ENCODE measurements around the gene BYSL. TPM values are rescaled to one million over a fixed set of nuclear protein-coding genes. Genes with fewer than 3 reads are reported as not detected.
A peak's percentile ranks its signal among the peaks of the same experiment; 100 is the strongest.

The BYSL gene
- total and polyA plus RNA-seq, 12 donors = 5.1 to 42.9 (median 16.3) TPM

DNA sequence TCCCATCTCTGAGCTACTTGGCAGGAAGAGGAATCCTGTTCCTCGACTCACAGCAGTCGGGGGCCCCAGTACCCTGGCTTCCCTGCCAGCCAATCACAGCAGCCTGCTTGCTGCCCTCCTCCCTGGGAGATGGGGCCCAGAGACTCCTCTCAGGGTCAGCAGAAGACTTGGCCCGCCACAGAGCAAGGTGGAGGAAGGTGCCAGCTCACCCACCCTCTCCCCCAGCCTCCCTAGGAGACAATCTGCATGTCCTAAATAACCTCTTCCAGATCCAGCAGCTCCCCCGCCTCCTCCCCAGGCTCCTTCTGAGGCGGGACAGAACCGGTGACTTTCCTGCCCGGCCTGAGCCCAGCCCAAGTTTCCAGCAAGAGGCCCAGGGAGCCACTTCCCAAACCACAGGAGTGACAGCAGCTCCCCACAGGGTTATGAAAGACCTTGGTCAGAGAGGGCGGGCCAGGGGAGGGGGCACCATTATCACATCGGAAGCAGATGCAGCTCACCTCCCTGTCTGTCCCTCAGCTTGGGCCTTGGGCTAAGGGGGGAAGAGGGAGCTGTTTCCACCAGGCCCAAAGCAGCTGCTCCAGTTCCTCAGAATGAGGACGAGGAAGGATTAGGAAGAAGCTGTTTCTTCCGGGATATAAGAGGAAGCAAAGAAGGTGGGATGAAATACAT is 18.0 kb downstream of the BYSL start:
- peak overlapping the region; percentile 37 to 97 (median 84) for H3K27ac ChIP-seq
- TF ChIP-seq, protein P1, sequence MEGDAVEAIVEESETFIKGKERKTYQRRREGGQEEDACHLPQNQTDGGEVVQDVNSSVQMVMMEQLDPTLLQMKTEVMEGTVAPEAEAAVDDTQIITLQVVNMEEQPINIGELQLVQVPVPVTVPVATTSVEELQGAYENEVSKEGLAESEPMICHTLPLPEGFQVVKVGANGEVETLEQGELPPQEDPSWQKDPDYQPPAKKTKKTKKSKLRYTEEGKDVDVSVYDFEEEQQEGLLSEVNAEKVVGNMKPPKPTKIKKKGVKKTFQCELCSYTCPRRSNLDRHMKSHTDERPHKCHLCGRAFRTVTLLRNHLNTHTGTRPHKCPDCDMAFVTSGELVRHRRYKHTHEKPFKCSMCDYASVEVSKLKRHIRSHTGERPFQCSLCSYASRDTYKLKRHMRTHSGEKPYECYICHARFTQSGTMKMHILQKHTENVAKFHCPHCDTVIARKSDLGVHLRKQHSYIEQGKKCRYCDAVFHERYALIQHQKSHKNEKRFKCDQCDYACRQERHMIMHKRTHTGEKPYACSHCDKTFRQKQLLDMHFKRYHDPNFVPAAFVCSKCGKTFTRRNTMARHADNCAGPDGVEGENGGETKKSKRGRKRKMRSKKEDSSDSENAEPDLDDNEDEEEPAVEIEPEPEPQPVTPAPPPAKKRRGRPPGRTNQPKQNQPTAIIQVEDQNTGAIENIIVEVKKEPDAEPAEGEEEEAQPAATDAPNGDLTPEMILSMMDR (IDR thresholded peaks at IDR 0.05) = no peak
- TF ChIP-seq POLR2A (IDR thresholded peaks at IDR 0.05) = peak in 1 of 2 donors; percentile 18
- peaks cover 0 to 22% of the 10 kb centered on the region in 2 donors for H3K36me3 ChIP-seq (replicated peaks in 1 of 2)
- peaks cover 28 to 68% of the 10 kb centered on the region in 2 donors for H3K4me1 ChIP-seq (replicated peaks in 1 of 2)
- H3K9me3 ChIP-seq (replicated peaks in 1 of 3) = no peaks in the 10 kb centered on the region
- 9 to 19% (median 14%) methylated on average over 4 to 11 of the region's 11 CpGs for WGBS, 4 donors
- H3K4me3 ChIP-seq = no peak overlapping the region
- no peaks in the 10 kb centered on the region for H3K27me3 ChIP-seq
- DNase-seq = peak; percentile 34 to 74 (median 61)
- intact Hi-C loops (cut with DNase I) = loop anchor here (5.0 to 10.0 kb wide), 3 partner anchors 95 to 155 kb away; partner anchors contain the start of genes PRICKLE4 (in 2 of the 2) and TOMM6 (in 2 of the 2)

- peaks cover 28 to 69% of the 10 kb centered on the region in 2 donors for H3K4me1 ChIP-seq (replicated peaks in 1 of 2)
- 4 to 10% (median 5%) methylated on average over 11 to 27 of the region's 27 CpGs for WGBS, 4 donors
- H3K9me3 ChIP-seq (replicated peaks in 1 of 3) = no peaks in the 10 kb centered on the region
- H3K4me3 ChIP-seq = peak overlapping the region in 2 of 4 donors; percentile 81 to 88
- no peaks in the 10 kb centered on the region for H3K27me3 ChIP-seq
- H3K27ac ChIP-seq = peak overlapping the region; percentile 37 to 97 (median 84)
- TF ChIP-seq POLR2A (IDR thresholded peaks at IDR 0.05) = no peak
- TF ChIP-seq, protein P1 (IDR thresholded peaks at IDR 0.05) = no peak
- intact Hi-C loops (cut with DNase I) = loop anchor here (5.0 to 10.0 kb wide), 3 partner anchors 95 to 155 kb away; partner anchors contain the start of genes PRICKLE4 (in 2 of the 2) and TOMM6 (in 2 of the 2)
- H3K36me3 ChIP-seq (replicated peaks in 1 of 2) = peaks cover 0 to 15% of the 10 kb centered on the region in 2 donors
- peak in 4 of 7 donors; percentile 29 to 33 (median 32) for DNase-seq
Measured at GRCh38 chr6:41939848-41940758, 18.8 kb downstream of the BYSL start.

GRCh38 chr6:41940759-41941279 is 19.5 kb downstream of the BYSL start:
- 0 to 1% (median 0%) methylated on average over 26 to 38 of the region's 38 CpGs for WGBS, 4 donors
- peak in 1 of 2 donors; percentile 6 for TF ChIP-seq POLR2A (IDR thresholded peaks at IDR 0.05)
- TF ChIP-seq, protein P1 (IDR thresholded peaks at IDR 0.05) = no peak
- Histone ChIP-seq H3K27me3 (no peaks in the 10 kb centered on the region), H3K9me3 (replicated peaks in 1 of 3) (no peaks in the 10 kb centered on the region), H3K4me1 (replicated peaks in 1 of 2) (peaks cover 27 to 66% of the 10 kb centered on the region in 2 donors), H3K4me3 (peak overlapping the region; percentile 56 to 88 (median 70)), H3K36me3 (replicated peaks in 1 of 2) (peaks cover 0 to 8% of the 10 kb centered on the region in 2 donors), H3K27ac (peak overlapping the region; percentile 69 to 97 (median 84))
- intact Hi-C loops (cut with DNase I) = no loop called here
- peak in 6 of 7 donors; percentile 55 to 78 (median 60) for DNase-seq

Measured in adrenal gland (tissue), 12 donors.